ENCODE data around the gene TMEM18. TPM values are rescaled to one million over a fixed set of nuclear protein-coding genes. Genes with fewer than 3 reads are reported as not detected.
"Not testable (repeated sequence)": the region's sequence is repeated elsewhere in the genome, so short reads cannot be mapped to it uniquely, and the experiment has no call there.

Gene TMEM18
- total RNA-seq, 2 experiments from 2014 or later = 25.6 to 26.3 TPM

DNA sequence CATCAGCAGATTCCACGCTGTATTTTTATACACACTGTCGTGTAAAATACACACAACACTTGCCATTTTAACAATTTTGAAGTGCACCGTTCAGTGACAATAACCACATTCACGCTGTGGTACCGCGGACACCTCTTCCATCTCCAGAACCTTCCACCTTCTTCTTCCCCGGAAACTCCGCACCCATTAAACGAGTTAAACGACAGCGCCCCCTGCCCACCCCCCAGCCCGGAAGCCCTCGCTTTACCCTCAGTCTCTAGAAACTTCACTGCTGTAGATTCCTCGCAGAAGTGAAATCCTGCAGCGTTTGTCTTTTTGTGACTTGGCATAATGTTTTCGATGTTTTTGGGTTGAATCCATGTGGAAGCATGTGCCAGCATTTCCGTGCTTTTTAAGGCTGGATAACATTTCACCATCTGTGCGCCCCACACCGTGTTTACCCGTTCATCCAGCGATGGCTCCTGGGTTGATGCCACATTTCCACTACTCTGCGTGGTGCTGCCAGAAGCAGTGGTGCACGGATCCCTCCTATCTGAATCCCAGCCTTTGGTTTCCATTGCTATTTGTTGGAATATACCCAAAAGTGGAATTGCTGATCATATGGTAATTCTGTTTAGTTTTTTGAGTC lies 32.0 kb upstream of the TMEM18 start:
- ChIA-PET POLR2A (no interaction called here), CTCF (no interaction called here)
- Mint-ChIP-seq H3K27ac (no peak overlapping the region), H3K36me3 (ENCODE audit: low read depth) (no peaks in the 10 kb centered on the region), H3K4me3 (no peak overlapping the region), H3K27me3 (peaks cover 20% of the 10 kb centered on the region), H3K4me1 (ENCODE audit: low read depth) (no peaks in the 10 kb centered on the region), H3K9me3 (no peaks in the 10 kb centered on the region)
- ATAC-seq (ENCODE audit: poor library complexity) (no peak), DNase-seq (no peak)
- H3K9me3 ChIP-seq (ENCODE audit: control insufficient read depth in 1 of 2, insufficient read depth in 1 of 2, low read length in 2 of 2) = no peaks in the 10 kb centered on the region
- peaks cover 4% of the 10 kb centered on the region for H3K4me1 ChIP-seq (ENCODE audit: insufficient read depth, low read length)
- H3K27ac ChIP-seq (ENCODE audit: low read depth in 1 of 2, low read length in 2 of 2) = no peak overlapping the region
- H3K36me3 ChIP-seq (ENCODE audit: insufficient read depth, low read length) = no peaks in the 10 kb centered on the region
- intact Hi-C loops (cut with DNase I, micrococcal nuclease) = no loop called here
- H3K4me3 ChIP-seq (ENCODE audit: low read length) = no peak overlapping the region
- TF ChIP-seq, protein P1, sequence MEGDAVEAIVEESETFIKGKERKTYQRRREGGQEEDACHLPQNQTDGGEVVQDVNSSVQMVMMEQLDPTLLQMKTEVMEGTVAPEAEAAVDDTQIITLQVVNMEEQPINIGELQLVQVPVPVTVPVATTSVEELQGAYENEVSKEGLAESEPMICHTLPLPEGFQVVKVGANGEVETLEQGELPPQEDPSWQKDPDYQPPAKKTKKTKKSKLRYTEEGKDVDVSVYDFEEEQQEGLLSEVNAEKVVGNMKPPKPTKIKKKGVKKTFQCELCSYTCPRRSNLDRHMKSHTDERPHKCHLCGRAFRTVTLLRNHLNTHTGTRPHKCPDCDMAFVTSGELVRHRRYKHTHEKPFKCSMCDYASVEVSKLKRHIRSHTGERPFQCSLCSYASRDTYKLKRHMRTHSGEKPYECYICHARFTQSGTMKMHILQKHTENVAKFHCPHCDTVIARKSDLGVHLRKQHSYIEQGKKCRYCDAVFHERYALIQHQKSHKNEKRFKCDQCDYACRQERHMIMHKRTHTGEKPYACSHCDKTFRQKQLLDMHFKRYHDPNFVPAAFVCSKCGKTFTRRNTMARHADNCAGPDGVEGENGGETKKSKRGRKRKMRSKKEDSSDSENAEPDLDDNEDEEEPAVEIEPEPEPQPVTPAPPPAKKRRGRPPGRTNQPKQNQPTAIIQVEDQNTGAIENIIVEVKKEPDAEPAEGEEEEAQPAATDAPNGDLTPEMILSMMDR (IDR thresholded peaks at IDR 0.05) = no peak
- peaks cover 0 to 21% of the 10 kb centered on the region in 2 experiments for H3K27me3 ChIP-seq (ENCODE audit: control insufficient read depth in 1 of 2, insufficient read depth in 2 of 2, low read length in 2 of 2)

DNA sequence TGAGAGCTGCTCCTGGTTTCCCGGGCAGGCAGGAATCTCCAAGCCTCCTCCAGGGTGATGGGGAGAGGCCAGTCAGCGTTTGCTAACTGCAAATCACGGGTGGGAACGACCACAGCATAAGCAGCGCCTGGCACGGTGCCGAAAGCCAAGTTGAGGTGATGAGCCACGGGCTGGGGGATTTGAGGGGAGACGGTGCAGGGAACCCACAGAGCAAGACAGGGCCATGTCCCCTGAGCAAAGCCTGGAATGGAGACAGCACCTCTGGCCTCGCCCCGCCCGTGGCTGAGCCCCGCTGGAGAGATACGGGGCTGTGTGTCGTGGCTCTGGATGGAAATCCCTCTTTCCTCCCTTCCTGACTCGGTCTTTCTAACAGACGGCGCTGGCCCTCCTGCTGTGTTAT lies 31.5 kb upstream of the TMEM18 start:
- Mint-ChIP-seq H3K4me3 (no peak overlapping the region), H3K4me1 (ENCODE audit: low read depth) (no peaks in the 10 kb centered on the region)

GRCh38 chr2:705971-706511 lies 28.8 kb upstream of the TMEM18 start:
- peaks cover 16% of the 10 kb centered on the region for H3K27me3 Mint-ChIP-seq
- H3K27me3 ChIP-seq (ENCODE audit: control insufficient read depth in 1 of 2, insufficient read depth in 2 of 2, low read length in 2 of 2) = peaks cover 0 to 3% of the 10 kb centered on the region in 2 experiments
- no peaks in the 10 kb centered on the region for H3K9me3 Mint-ChIP-seq
- H3K4me1 ChIP-seq (ENCODE audit: insufficient read depth, low read length) = peaks cover 3% of the 10 kb centered on the region
- H3K4me3 Mint-ChIP-seq = no peak overlapping the region
- ChIA-PET POLR2A (no interaction called here), CTCF (no interaction called here)
- no peaks in the 10 kb centered on the region for H3K36me3 ChIP-seq (ENCODE audit: insufficient read depth, low read length)
- H3K27ac Mint-ChIP-seq = no peak overlapping the region
- no peaks in the 10 kb centered on the region for H3K36me3 Mint-ChIP-seq (ENCODE audit: low read depth)
- DNase-seq (no peak), ATAC-seq (ENCODE audit: poor library complexity) (no peak)
- intact Hi-C loops (cut with DNase I, micrococcal nuclease) = no loop called here
- no peak overlapping the region for H3K4me3 ChIP-seq (ENCODE audit: low read length)
- TF ChIP-seq, protein P1 (IDR thresholded peaks at IDR 0.05) = no peak
- H3K4me1 Mint-ChIP-seq (ENCODE audit: low read depth) = no peaks in the 10 kb centered on the region
- H3K27ac ChIP-seq (ENCODE audit: low read depth in 1 of 2, low read length in 2 of 2) = no peak overlapping the region
- H3K9me3 ChIP-seq (ENCODE audit: control insufficient read depth in 1 of 2, insufficient read depth in 1 of 2, low read length in 2 of 2) = no peaks in the 10 kb centered on the region

More for the DNA sequence above, 31.5 kb upstream of the TMEM18 start:
- ATAC-seq (ENCODE audit: poor library complexity) (no peak), DNase-seq (no peak)
- Histone ChIP-seq H3K36me3 (ENCODE audit: insufficient read depth, low read length) (no peaks in the 10 kb centered on the region), H3K27ac (ENCODE audit: low read depth in 1 of 2, low read length in 2 of 2) (no peak overlapping the region), H3K4me3 (ENCODE audit: low read length) (no peak overlapping the region), H3K9me3 (ENCODE audit: control insufficient read depth in 1 of 2, insufficient read depth in 1 of 2, low read length in 2 of 2) (no peaks in the 10 kb centered on the region), H3K27me3 (ENCODE audit: control insufficient read depth in 1 of 2, insufficient read depth in 2 of 2, low read length in 2 of 2) (peaks cover 0 to 16% of the 10 kb centered on the region in 2 experiments), H3K4me1 (ENCODE audit: insufficient read depth, low read length) (peaks cover 3% of the 10 kb centered on the region)
- TF ChIP-seq, protein P1 (IDR thresholded peaks at IDR 0.05) = no peak
- Mint-ChIP-seq H3K27me3 (peaks cover 20% of the 10 kb centered on the region), H3K9me3 (no peaks in the 10 kb centered on the region), H3K27ac (no peak overlapping the region), H3K36me3 (ENCODE audit: low read depth) (no peaks in the 10 kb centered on the region)
- ChIA-PET POLR2A (no interaction called here), CTCF (no interaction called here)
- intact Hi-C loops (cut with DNase I, micrococcal nuclease) = no loop called here

DNA sequence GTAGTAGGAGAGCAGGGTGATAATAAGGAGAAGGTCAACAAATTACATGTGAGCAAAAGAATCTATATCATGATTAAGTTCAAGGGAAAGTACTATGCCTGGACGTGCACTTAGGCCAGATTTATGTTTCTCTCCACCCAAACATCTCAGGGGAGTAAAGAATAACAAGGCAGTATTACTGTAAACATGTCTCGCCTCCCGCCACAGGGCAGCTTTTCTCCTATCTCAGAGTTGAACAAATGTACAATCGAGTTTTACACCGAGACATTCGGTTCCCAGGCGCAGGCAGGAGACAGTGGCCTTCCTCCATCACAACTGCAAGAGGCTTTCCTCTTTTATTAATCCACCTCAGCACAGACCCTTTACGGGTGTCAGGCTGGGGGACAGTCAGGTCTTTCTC lies 25.6 kb upstream of the TMEM18 start:
- H3K4me3 Mint-ChIP-seq; H3K27ac ChIP-seq (ENCODE audit: low read depth in 1 of 2, low read length in 2 of 2); H3K4me1 ChIP-seq (ENCODE audit: insufficient read depth, low read length); POLR2A ChIA-PET; ATAC-seq (ENCODE audit: poor library complexity); H3K27ac Mint-ChIP-seq; H3K4me3 ChIP-seq (ENCODE audit: low read length); H3K36me3 ChIP-seq (ENCODE audit: insufficient read depth, low read length); H3K27me3 ChIP-seq (ENCODE audit: control insufficient read depth in 1 of 2, insufficient read depth in 2 of 2, low read length in 2 of 2); H3K9me3 Mint-ChIP-seq; DNase-seq; CTCF ChIA-PET; intact Hi-C loops (cut with DNase I, micrococcal nuclease); H3K9me3 ChIP-seq (ENCODE audit: control insufficient read depth in 1 of 2, insufficient read depth in 1 of 2, low read length in 2 of 2); H3K4me1 Mint-ChIP-seq (ENCODE audit: low read depth); H3K36me3 Mint-ChIP-seq (ENCODE audit: low read depth): not testable (repeated sequence)
- peaks cover 28% of the 10 kb centered on the region for H3K27me3 Mint-ChIP-seq
